ENCODE data around the gene BSPRY. TPM values are rescaled to one million over a fixed set of nuclear protein-coding genes. Genes with fewer than 3 reads are reported as not detected.
"Not testable (repeated sequence)": the region's sequence is repeated elsewhere in the genome, so short reads cannot be mapped to it uniquely, and the experiment has no call there.

The BSPRY gene
- total RNA-seq, 1 donor = not detected

DNA sequence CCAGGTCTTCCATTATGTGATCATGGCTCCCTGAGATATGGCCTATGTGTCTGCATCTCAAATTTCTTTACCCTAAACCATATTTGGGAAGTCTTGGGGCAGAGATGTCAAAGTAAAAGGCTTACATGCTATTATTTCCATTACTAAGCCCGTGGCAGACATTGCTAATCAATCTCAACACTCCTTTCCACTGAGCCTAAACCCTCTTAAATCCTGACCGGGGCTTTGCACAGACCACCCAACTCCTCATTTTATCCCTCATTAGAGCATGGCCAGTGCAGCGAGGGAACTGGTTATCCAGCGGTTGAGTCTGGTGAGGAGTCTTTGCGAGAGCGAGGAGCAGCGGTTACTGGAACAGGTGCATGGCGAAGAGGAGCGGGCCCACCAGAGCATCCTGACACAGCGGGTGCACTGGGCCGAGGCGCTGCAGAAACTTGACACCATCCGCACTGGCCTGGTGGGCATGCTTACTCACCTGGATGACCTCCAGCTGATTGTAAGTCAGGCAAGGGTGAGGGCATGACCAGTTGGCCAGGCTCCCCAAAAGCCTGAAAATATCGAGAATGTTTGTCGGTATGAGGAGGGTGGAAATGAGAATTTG is 11.0 kb downstream of the BSPRY start:
- no peaks in the 10 kb centered on the region for H3K36me3 ChIP-seq (ENCODE audit: insufficient read depth, low read length)
- no peak overlapping the region for H3K27ac ChIP-seq (ENCODE audit: low read depth, low read length)
- no peaks in the 10 kb centered on the region for H4K20me1 ChIP-seq (ENCODE audit: insufficient read depth, low read length)
- no peaks in the 10 kb centered on the region for H3K79me2 ChIP-seq (ENCODE audit: insufficient read depth, low read length)
- peaks cover 3% of the 10 kb centered on the region for H3K4me1 ChIP-seq (ENCODE audit: insufficient read depth, low read length)
- H3K9me3 ChIP-seq (ENCODE audit: low read depth, low read length) = no peaks in the 10 kb centered on the region
- peaks cover 14% of the 10 kb centered on the region for H3K27me3 ChIP-seq (ENCODE audit: insufficient read depth, low read length)
- no peak overlapping the region for H3K4me2 ChIP-seq (ENCODE audit: insufficient read depth, low read length)
- no peak overlapping the region for H3K4me3 ChIP-seq (ENCODE audit: insufficient read depth, low read length)
- DNase-seq (ENCODE audit: insufficient read length, low spot score, missing footprints) = no peak
- H2AFZ ChIP-seq (ENCODE audit: low read length) = no peak overlapping the region
- TF ChIP-seq, protein P1, sequence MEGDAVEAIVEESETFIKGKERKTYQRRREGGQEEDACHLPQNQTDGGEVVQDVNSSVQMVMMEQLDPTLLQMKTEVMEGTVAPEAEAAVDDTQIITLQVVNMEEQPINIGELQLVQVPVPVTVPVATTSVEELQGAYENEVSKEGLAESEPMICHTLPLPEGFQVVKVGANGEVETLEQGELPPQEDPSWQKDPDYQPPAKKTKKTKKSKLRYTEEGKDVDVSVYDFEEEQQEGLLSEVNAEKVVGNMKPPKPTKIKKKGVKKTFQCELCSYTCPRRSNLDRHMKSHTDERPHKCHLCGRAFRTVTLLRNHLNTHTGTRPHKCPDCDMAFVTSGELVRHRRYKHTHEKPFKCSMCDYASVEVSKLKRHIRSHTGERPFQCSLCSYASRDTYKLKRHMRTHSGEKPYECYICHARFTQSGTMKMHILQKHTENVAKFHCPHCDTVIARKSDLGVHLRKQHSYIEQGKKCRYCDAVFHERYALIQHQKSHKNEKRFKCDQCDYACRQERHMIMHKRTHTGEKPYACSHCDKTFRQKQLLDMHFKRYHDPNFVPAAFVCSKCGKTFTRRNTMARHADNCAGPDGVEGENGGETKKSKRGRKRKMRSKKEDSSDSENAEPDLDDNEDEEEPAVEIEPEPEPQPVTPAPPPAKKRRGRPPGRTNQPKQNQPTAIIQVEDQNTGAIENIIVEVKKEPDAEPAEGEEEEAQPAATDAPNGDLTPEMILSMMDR (IDR thresholded peaks at IDR 0.05; ENCODE audit: extremely low read depth, low read depth, low read length) = no peak

DNA sequence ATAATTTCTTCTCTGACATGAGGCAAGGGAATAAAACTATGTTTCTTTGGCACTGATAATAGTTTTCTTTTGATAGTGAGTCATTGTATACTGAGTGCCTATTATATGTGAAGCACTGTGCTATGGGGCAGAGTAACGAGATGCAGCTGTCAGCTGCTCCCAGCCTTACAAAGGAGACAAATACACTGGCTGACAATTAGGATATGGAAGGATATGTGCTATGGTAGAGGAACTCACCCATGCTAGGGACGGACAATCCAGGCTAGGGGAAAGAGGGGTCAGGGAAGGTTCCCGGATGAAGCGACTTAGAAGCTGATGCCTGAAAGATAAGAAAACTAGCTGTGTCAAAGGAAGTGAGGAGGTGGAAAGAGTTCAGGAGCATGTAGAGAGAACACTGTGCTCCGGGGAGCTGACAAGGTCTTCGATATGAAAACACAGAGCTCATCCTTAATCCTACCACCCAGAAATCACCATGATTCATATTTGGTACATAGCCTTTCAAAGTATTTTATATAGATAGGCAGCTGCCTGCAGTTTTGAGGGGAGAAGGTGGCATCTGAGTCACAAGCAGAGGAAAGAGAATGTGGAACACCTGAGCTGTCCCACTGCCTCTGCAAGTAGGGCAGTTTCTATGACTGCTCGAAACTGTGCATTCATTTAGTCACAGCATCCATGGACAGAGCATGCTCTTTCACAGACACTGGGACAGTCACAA is 12.1 kb downstream of the BSPRY start:
- peak; percentile 87 for DNase-seq (ENCODE audit: insufficient read length, low spot score, missing footprints)
- Histone ChIP-seq H3K27ac (ENCODE audit: low read depth, low read length) (no peak overlapping the region), H3K79me2 (ENCODE audit: insufficient read depth, low read length) (no peaks in the 10 kb centered on the region), H3K4me2 (ENCODE audit: insufficient read depth, low read length) (no peak overlapping the region), H3K27me3 (ENCODE audit: insufficient read depth, low read length) (peaks cover 12% of the 10 kb centered on the region), H4K20me1 (ENCODE audit: insufficient read depth, low read length) (no peaks in the 10 kb centered on the region), H2AFZ (ENCODE audit: low read length) (no peak overlapping the region), H3K36me3 (ENCODE audit: insufficient read depth, low read length) (no peaks in the 10 kb centered on the region), H3K4me3 (ENCODE audit: insufficient read depth, low read length) (no peak overlapping the region), H3K9me3 (ENCODE audit: low read depth, low read length) (no peaks in the 10 kb centered on the region), H3K4me1 (ENCODE audit: insufficient read depth, low read length) (peaks cover 3% of the 10 kb centered on the region)
- TF ChIP-seq, protein P1 (IDR thresholded peaks at IDR 0.05; ENCODE audit: extremely low read depth, low read depth, low read length) = no peak

DNA sequence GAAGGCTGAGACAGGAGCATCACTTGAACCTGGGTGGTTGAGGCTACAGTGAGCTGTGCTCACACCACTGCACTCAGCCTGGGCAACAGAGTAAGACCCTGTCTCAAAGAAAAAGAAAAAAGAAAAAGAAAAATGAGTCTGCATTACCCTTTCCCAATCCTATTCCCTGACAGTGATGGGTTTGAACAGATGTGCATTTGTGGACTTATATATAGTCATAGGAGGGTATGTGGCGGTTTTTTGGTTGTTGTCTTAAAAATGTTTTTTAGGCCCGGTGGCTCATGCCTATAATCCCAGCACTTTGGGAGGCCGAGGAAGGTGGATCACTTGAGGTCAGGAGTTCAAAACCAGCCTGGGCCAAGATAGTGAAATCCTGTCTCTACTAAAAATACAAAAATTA is 14.0 kb downstream of the BSPRY start:
- no peak overlapping the region for H3K4me3 ChIP-seq (ENCODE audit: insufficient read depth, low read length)
- no peaks in the 10 kb centered on the region for H4K20me1 ChIP-seq (ENCODE audit: insufficient read depth, low read length)
- H3K9me3 ChIP-seq (ENCODE audit: low read depth, low read length) = no peaks in the 10 kb centered on the region
- no peaks in the 10 kb centered on the region for H3K36me3 ChIP-seq (ENCODE audit: insufficient read depth, low read length)
- H3K27ac ChIP-seq (ENCODE audit: low read depth, low read length) = no peak overlapping the region
- TF ChIP-seq, protein P1 (IDR thresholded peaks at IDR 0.05; ENCODE audit: extremely low read depth, low read depth, low read length) = no peak
- no peak overlapping the region for H2AFZ ChIP-seq (ENCODE audit: low read length)
- H3K27me3 ChIP-seq (ENCODE audit: insufficient read depth, low read length) = peaks cover 10% of the 10 kb centered on the region
- DNase-seq (ENCODE audit: insufficient read length, low spot score, missing footprints) = no peak
- no peaks in the 10 kb centered on the region for H3K79me2 ChIP-seq (ENCODE audit: insufficient read depth, low read length)
- H3K4me2 ChIP-seq (ENCODE audit: insufficient read depth, low read length) = no peak overlapping the region
- H3K4me1 ChIP-seq (ENCODE audit: insufficient read depth, low read length) = peaks cover 3% of the 10 kb centered on the region

DNA sequence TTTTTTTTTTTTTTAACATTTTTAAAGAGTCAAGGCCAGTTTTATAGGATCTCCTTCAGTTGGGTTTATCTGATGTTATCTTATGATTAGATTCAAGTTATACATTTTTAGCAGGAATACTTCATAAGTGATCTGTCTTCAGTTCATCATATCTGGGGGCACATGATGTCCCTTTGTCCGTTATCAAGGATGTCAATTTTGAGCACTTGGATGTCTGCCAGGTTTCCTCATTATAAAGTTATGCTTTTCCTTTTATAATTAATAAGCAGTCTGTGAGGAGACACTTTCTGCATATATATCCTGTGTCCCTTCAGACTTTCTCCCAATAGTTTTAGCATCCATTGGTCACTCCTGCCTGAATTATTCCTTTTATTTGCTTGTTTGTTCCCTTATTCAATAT is 15.6 kb downstream of the BSPRY start:
- no peaks in the 10 kb centered on the region for H4K20me1 ChIP-seq (ENCODE audit: insufficient read depth, low read length)
- DNase-seq (ENCODE audit: insufficient read length, low spot score, missing footprints) = no peak
- H3K36me3 ChIP-seq (ENCODE audit: insufficient read depth, low read length) = no peaks in the 10 kb centered on the region
- no peaks in the 10 kb centered on the region for H3K79me2 ChIP-seq (ENCODE audit: insufficient read depth, low read length)
- no peak overlapping the region for H3K27ac ChIP-seq (ENCODE audit: low read depth, low read length)
- peaks cover 7% of the 10 kb centered on the region for H3K27me3 ChIP-seq (ENCODE audit: insufficient read depth, low read length)
- H3K9me3 ChIP-seq (ENCODE audit: low read depth, low read length) = no peaks in the 10 kb centered on the region
- TF ChIP-seq, protein P1 (IDR thresholded peaks at IDR 0.05; ENCODE audit: extremely low read depth, low read depth, low read length) = no peak
- no peak overlapping the region for H3K4me3 ChIP-seq (ENCODE audit: insufficient read depth, low read length)
- no peak overlapping the region for H3K4me2 ChIP-seq (ENCODE audit: insufficient read depth, low read length)
- peaks cover 3% of the 10 kb centered on the region for H3K4me1 ChIP-seq (ENCODE audit: insufficient read depth, low read length)
- no peak overlapping the region for H2AFZ ChIP-seq (ENCODE audit: low read length)

DNA sequence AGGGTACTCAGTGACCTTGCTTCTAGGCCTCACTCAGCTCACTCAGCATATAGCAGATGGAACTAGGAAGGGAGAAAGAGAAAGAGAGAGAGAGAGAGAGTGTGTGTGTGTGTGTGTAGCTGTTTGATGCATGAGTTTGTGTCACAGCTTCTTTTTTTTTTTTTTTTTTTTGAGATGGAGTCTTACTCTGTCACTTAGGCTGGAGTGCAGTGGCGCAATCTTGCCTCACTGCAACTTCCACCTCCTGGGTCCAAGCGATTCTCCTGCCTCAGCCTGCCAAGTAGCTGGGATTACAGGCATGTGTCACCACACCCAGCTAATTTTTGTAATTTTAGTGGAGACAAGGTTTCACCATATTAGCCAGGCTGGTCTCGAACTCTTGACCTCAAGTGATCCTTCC is 16.3 kb downstream of the BSPRY start:
- H3K4me1 ChIP-seq (ENCODE audit: insufficient read depth, low read length); H3K36me3 ChIP-seq (ENCODE audit: insufficient read depth, low read length); H3K4me3 ChIP-seq (ENCODE audit: insufficient read depth, low read length); H2AFZ ChIP-seq (ENCODE audit: low read length); H3K4me2 ChIP-seq (ENCODE audit: insufficient read depth, low read length); H3K79me2 ChIP-seq (ENCODE audit: insufficient read depth, low read length); H3K9me3 ChIP-seq (ENCODE audit: low read depth, low read length); H3K27ac ChIP-seq (ENCODE audit: low read depth, low read length); DNase-seq (ENCODE audit: insufficient read length, low spot score, missing footprints); H4K20me1 ChIP-seq (ENCODE audit: insufficient read depth, low read length); H3K27me3 ChIP-seq (ENCODE audit: insufficient read depth, low read length): not testable (repeated sequence)

All from osteoblast (primary cell).